Upper lobe of left lung (tissue), 6 donors: ENCODE measurements around the gene DDR1. TPM values are rescaled to one million over a fixed set of nuclear protein-coding genes. Genes with fewer than 3 reads are reported as not detected.

ENCODE experiments used
- ATAC-seq, 2 donors: fragments of 200-7000 bp; cut with Tn5 transposase; one replicate each; pipeline ENCODE4 v1.9.1; 2022; ENCODE audit warnings: mild to moderate bottlenecking in 2 of 2, moderate library complexity in 2 of 2; ENCODE audit not compliant: low FRiP score in 2 of 2
- DNase-seq, 2 donors: peaks; one replicate each; pipeline ENCODE4 v3.0.0-alpha.2; 2019 to 2020
- H3K27ac ChIP-seq, 4 donors: fragments of 200-600 bp; sonication (generic); one replicate each; pipeline ENCODE4 v1.5.1; 2016 to 2019
- H3K27me3 ChIP-seq, 4 donors: fragments of 200-600 bp; sonication (generic); one replicate each; pipeline ENCODE4 v1.5.1; 2017 to 2019
- H3K36me3 ChIP-seq, 4 donors: fragments of 200-600 bp; sonication (generic); one replicate each; pipeline ENCODE4 v1.5.1; 2016 to 2019
- H3K4me1 ChIP-seq, 4 donors: fragments of 200-600 bp; sonication (generic); one replicate each; pipeline ENCODE4 v1.5.1; 2018 to 2019
- H3K4me3 ChIP-seq, 4 donors: fragments of 200-600 bp; sonication (generic); one replicate each; pipeline ENCODE4 v1.5.1; 2017 to 2019; ENCODE audit warnings: mild to moderate bottlenecking in 2 of 4, moderate library complexity in 1 of 4
- H3K9me3 ChIP-seq, 4 donors: fragments of 200-600 bp; sonication (generic); one replicate each; pipeline ENCODE4 v1.5.1; 2018 to 2019
- EP300 ChIP-seq, 4 donors: sonication (generic); formaldehyde crosslinking; IDR thresholded peaks; one replicate each; pipeline ENCODE4 v1.5.1; 2017; ENCODE audit warnings: antibody characterized with exemption in 4 of 4, control low read depth in 2 of 4
- POLR2A ChIP-seq, 4 donors: fragments of 450-650 bp; IDR thresholded peaks; one replicate each; pipeline ENCODE4 v1.5.1; 2016 to 2017; ENCODE audit warnings: antibody characterized with exemption in 4 of 4, mild to moderate bottlenecking in 2 of 4
- POLR2AphosphoS5 ChIP-seq, 2 donors: sonication (generic); formaldehyde crosslinking; IDR thresholded peaks; one replicate each; pipeline ENCODE4 v1.5.1; 2017; ENCODE audit warnings: antibody characterized with exemption in 2 of 2
- WGBS, 2 donors: methylation state at CpG; one replicate each; pipeline ENCODE4 v1.1.5; 2017 to 2018; 5-methylcytosine and 5-hydroxymethylcytosine counted together
- total RNA-seq, 6 donors: library from RNA; depleted of rRNA in 4 of 6; stranded (reverse); fragments of >200 nt in 4 of 6; gene quantifications; one replicate each; pipeline versions ENCODE4 v1.1.0 to v1.2.1, GENCODE V29; 2016 to 2021
- TF ChIP-seq, protein P1 (sequence below), 6 experiments: fragments of 450-650 bp in 4 of 6; fragments of 200-600 bp in 2 of 6; sonication (generic) in 2 of 6; IDR thresholded peaks; one replicate each; pipeline ENCODE4 v1.5.1; 2016 to 2019; ENCODE audit warnings: antibody characterized with exemption in 6 of 6
- donor health status: DM: no; HTN: no; CAD: no; lungs with moderate emphysema.
- donor health status: DM: no; HTN: yes; CAD: no; lungs with severe emphysema.

The DDR1 gene
- total RNA-seq, 6 donors from 2014 or later = 75.4 to 147 (median 111) TPM

GRCh38 chr6:30939473-30939872, 55.2 kb downstream of the DDR1 start:
- ATAC-seq = no peak
- H3K4me1 ChIP-seq = peaks cover 9 to 29% (median 12%) of the 10 kb centered on the region in 4 donors
- no peak for DNase-seq
- H3K4me3 ChIP-seq = no peak overlapping the region
- H3K27me3 ChIP-seq = no peaks in the 10 kb centered on the region
- no peaks in the 10 kb centered on the region for H3K36me3 ChIP-seq
- 76 to 84% methylated on average over 3 of the region's 3 CpGs for WGBS, 2 donors
- TF ChIP-seq POLR2AphosphoS5 (IDR thresholded peaks at IDR 0.05) (no peak), POLR2A (IDR thresholded peaks at IDR 0.05) (no peak), EP300 (IDR thresholded peaks at IDR 0.05) (no peak)
- TF ChIP-seq, protein P1, sequence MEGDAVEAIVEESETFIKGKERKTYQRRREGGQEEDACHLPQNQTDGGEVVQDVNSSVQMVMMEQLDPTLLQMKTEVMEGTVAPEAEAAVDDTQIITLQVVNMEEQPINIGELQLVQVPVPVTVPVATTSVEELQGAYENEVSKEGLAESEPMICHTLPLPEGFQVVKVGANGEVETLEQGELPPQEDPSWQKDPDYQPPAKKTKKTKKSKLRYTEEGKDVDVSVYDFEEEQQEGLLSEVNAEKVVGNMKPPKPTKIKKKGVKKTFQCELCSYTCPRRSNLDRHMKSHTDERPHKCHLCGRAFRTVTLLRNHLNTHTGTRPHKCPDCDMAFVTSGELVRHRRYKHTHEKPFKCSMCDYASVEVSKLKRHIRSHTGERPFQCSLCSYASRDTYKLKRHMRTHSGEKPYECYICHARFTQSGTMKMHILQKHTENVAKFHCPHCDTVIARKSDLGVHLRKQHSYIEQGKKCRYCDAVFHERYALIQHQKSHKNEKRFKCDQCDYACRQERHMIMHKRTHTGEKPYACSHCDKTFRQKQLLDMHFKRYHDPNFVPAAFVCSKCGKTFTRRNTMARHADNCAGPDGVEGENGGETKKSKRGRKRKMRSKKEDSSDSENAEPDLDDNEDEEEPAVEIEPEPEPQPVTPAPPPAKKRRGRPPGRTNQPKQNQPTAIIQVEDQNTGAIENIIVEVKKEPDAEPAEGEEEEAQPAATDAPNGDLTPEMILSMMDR (IDR thresholded peaks at IDR 0.05) = no peak
- no peak overlapping the region for H3K27ac ChIP-seq
- H3K9me3 ChIP-seq = no peaks in the 10 kb centered on the region

- 76 to 80% methylated on average over 14 to 16 of the region's 16 CpGs for WGBS, 2 donors
- Histone ChIP-seq H3K27ac (no peak within 1 kb of the TSS), H3K4me1 (peaks cover 9 to 25% (median 11%) of the 10 kb centered on the region in 4 donors), H3K27me3 (no peaks in the 10 kb centered on the region), H3K9me3 (no peaks in the 10 kb centered on the region), H3K36me3 (no peaks in the 10 kb centered on the region), H3K4me3 (no peak within 1 kb of the TSS)
- ATAC-seq (no peak), DNase-seq (peak in 1 of 2 donors; percentile 60)
- TF ChIP-seq POLR2A (IDR thresholded peaks at IDR 0.05) = no peak
- TF ChIP-seq, protein P1 (IDR thresholded peaks at IDR 0.05) = no peak
- no peak for TF ChIP-seq EP300 (IDR thresholded peaks at IDR 0.05)
- no peak for TF ChIP-seq POLR2AphosphoS5 (IDR thresholded peaks at IDR 0.05)
Observed at GRCh38 chr6:30940361-30940986, 56.2 kb downstream of the DDR1 start, which contains the start of gene MUCL3. Gene MUCL3 (plus strand): TSS chr6:30940973. CDS start chr6:30941000, 27 bp downstream.

- TF ChIP-seq POLR2A (IDR thresholded peaks at IDR 0.05) (peak in 1 of 4 donors; percentile 18), EP300 (IDR thresholded peaks at IDR 0.05) (no peak), POLR2AphosphoS5 (IDR thresholded peaks at IDR 0.05) (no peak)
- TF ChIP-seq, protein P1 (IDR thresholded peaks at IDR 0.05) = peak in 5 of 6 experiments; percentile 36 to 77 (median 60)
- Histone ChIP-seq H3K27me3 (no peaks in the 10 kb centered on the region), H3K27ac (peak overlapping the region in 2 of 4 donors; percentile 20 to 59), H3K4me3 (no peak overlapping the region), H3K4me1 (peaks cover 9 to 34% (median 11%) of the 10 kb centered on the region in 4 donors), H3K36me3 (no peaks in the 10 kb centered on the region), H3K9me3 (no peaks in the 10 kb centered on the region)
- WGBS, 2 donors = 14 to 15% methylated on average over 13 to 15 of the region's 15 CpGs
- ATAC-seq (peak; percentile 79 to 86), DNase-seq (peak; percentile 67 to 88)
Observed at GRCh38 chr6:30942338-30943060, 58.2 kb downstream of the DDR1 start.

DNA sequence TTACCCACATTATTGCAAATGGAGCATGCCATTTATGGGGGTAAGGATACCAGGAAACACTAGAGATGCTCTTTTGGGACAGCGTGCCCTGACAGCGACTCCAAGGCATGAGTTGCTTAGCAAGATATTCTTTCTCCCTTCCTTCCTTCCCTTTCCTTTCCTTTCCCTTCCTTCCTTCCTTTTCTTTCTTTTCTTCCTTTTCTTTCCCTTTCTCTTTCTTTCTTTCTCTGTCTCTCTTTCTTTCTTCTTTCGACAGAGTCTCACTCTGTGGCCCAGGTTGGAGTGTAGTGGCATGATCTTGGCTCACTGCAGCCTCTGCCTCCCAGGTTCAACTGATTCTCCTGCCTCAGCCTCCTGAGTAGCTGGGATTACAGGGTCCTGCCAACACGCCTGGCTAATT, 59.7 kb downstream of the DDR1 start:
- DNase-seq (no peak), ATAC-seq (no peak)
- Histone ChIP-seq H3K4me3 (no peak overlapping the region), H3K27me3 (no peaks in the 10 kb centered on the region), H3K9me3 (no peaks in the 10 kb centered on the region), H3K36me3 (no peaks in the 10 kb centered on the region), H3K4me1 (peaks cover 9 to 21% (median 11%) of the 10 kb centered on the region in 4 donors), H3K27ac (no peak overlapping the region)
- TF ChIP-seq POLR2A (IDR thresholded peaks at IDR 0.05) (no peak), POLR2AphosphoS5 (IDR thresholded peaks at IDR 0.05) (no peak), EP300 (IDR thresholded peaks at IDR 0.05) (no peak)
- TF ChIP-seq, protein P1 (IDR thresholded peaks at IDR 0.05) = no peak
- WGBS, 2 donors = 84 to 92% methylated on average over 4 of the region's 4 CpGs
